Vagina (tissue), 2 donors: Measurements from ENCODE around the gene CFAP73.

Source experiments
- POLR2A ChIP-seq, 2 donors: fragments of 450-650 bp; IDR thresholded peaks; one replicate each; pipeline ENCODE4 v1.6.1; 2017; ENCODE audit warnings: antibody characterized with exemption in 2 of 2, mild to moderate bottlenecking in 2 of 2, moderate library complexity in 2 of 2
- POLR2AphosphoS5 ChIP-seq, 2 donors: sonication (generic); formaldehyde crosslinking; IDR thresholded peaks; one replicate each; pipeline ENCODE4 v1.9.0; 2017; ENCODE audit warnings: antibody characterized with exemption in 2 of 2, mild to moderate bottlenecking in 2 of 2, low read depth in 1 of 2; ENCODE audit not compliant: insufficient read depth in 1 of 2
- TF ChIP-seq, protein P1 (sequence below), 3 experiments: fragments of 450-650 bp in 2 of 3; fragments of 200-600 bp in 1 of 3; sonication (generic) in 1 of 3; IDR thresholded peaks; one replicate each; pipeline ENCODE4 v1.5.1; 2017 to 2019; ENCODE audit warnings: antibody characterized with exemption in 3 of 3, mild to moderate bottlenecking in 2 of 3, moderate library complexity in 2 of 3

DNA sequence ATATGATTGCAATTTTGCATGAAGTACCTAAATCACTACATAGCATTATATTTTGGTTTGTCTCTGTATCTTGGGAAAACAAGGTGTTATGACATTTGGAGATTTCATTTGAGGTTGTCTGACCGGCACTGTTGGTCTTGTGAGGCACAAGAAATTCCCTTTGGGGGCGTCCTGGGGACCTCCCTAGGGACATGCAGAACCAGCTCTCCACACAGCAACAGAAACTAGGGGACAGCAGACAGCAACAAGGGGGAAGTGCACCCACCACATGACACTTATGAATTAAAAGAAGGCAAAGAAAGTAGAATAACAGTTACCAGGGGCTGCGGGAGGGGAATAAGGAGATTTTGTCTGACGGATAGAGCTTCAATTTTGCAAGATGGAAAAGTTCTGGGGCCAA, 21.4 kb downstream of the CFAP73 start:
- TF ChIP-seq, protein P1, sequence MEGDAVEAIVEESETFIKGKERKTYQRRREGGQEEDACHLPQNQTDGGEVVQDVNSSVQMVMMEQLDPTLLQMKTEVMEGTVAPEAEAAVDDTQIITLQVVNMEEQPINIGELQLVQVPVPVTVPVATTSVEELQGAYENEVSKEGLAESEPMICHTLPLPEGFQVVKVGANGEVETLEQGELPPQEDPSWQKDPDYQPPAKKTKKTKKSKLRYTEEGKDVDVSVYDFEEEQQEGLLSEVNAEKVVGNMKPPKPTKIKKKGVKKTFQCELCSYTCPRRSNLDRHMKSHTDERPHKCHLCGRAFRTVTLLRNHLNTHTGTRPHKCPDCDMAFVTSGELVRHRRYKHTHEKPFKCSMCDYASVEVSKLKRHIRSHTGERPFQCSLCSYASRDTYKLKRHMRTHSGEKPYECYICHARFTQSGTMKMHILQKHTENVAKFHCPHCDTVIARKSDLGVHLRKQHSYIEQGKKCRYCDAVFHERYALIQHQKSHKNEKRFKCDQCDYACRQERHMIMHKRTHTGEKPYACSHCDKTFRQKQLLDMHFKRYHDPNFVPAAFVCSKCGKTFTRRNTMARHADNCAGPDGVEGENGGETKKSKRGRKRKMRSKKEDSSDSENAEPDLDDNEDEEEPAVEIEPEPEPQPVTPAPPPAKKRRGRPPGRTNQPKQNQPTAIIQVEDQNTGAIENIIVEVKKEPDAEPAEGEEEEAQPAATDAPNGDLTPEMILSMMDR (IDR thresholded peaks at IDR 0.05) = no peak
- TF ChIP-seq POLR2A (IDR thresholded peaks at IDR 0.05) (no peak), POLR2AphosphoS5 (IDR thresholded peaks at IDR 0.05; ENCODE audit: insufficient read depth in 1 of 2, low read depth in 1 of 2) (no peak)
